Measurements from ENCODE around the gene PEX10.

PEX10 gene

GRCh38 chr1:2418791-2419320 is 6.5 kb upstream of the PEX10 start:
- no peak for DNase-seq

GRCh38 chr1:2417833-2418225 is 5.5 kb upstream of the PEX10 start:
- no peak for DNase-seq

DNA sequence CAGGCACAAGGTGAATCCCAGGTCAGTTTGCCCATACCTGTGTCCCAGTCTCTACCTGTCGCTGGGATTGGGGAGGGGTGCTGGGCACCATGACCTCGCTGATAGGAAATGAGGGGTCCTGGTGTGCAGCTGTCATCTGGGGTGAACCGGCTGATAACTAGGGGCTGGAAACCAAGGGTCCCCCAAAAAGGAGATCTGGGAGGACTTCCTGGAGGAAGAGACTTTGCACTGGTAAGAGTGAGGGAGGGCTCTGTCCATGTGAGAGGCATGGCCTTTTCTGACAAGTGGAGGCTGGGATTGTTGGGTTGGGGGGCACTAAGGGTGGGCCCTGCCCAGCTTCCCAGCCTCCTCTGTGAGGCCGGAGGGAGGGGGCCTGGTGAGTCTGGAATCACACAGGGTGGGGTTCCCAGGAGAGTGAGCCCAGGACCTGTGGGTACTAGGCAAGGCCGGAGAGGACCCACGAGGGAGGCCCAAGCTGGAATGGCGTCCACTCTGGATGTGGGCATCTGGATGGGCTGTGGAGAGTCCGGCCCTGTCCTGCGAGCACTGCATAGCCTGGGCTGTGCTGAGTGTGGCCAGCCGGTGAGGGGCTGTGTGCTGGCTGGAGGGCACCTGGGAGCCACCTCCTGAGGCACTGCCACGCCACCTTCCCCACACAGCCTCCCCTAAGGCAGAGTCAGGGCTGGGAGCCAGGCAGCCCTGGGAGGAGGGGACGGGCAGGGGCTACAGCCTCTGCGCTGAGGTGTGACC is 4.9 kb upstream of the PEX10 start:
- no peak for DNase-seq

DNA sequence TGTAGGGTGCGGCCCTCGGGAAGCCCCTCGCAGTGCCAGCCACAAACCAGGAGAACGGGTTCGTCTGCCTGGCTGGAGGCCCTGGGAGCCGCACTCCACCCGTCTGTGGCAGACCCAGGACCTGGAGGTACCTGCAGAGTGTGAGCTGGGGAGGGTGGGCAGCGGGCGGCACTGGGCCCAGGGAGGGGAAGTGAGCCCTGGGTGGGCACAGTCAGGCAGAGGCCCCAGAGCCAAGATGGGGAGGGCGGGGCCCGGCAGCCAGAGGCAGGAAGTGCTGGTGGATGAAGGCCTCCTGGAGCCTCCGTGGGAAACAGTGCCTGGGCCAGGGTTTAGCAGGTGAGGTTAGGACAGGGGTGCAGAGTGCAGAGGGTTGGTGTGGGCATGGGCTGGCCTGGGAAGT is 4.0 kb upstream of the PEX10 start:
- peak in 1 of 2 donors; percentile 25 for DNase-seq

- peak in 1 of 2 donors; percentile 47 for DNase-seq
Observed at GRCh38 chr1:2415801-2416208, 3.4 kb upstream of the PEX10 start.

- no peak for DNase-seq
Observed at GRCh38 chr1:2415337-2415736, 3.0 kb upstream of the PEX10 start.

GRCh38 chr1:2414297-2414958 is 2.1 kb upstream of the PEX10 start:
- peak; percentile 78 to 83 for DNase-seq

GRCh38 chr1:2413495-2414296 is 1.3 kb upstream of the PEX10 start:
- DNase-seq, result peak; percentile 17 to 22

DNA sequence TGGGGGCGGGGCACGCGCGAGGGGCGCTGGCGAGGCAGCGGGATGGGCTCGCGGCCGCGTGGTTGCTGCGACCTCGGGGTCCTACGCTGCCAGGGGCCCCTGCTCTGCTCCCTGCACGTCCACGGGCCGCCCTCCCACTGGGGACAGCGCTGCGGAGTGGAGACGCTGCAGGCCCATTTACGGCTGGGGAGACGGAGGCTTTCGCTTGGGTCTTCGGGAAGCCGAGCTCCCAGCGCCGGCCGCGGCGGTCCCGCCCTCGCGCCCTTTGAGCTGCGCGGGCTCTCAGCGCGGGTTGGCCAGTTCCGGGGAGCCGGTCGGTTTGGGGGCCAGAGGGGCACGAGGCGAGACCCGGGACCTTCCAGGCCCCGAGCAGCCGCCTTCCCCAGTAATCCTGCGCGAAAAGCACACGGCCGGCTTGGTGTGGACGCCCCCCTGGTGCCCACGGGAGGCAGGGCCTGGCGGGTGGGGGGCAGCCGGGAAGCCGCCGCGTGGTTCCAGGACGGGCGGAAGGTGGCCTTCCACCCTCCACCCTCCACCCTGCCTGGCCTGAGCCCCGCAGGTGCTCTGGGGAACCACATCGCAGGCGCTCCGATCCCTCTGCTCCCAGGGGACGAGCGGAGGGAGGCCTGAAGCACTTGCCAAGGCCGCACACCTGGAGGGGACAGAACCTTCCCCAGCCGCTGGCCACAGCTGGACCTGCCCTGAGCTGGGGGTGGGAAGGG is 570 bp upstream of the PEX10 start:
- DNase-seq, result peak in 1 of 2 donors; percentile 17

- no peak for DNase-seq
Observed at GRCh38 chr1:2411801-2412394, 466 bp downstream of the PEX10 start.

DNA sequence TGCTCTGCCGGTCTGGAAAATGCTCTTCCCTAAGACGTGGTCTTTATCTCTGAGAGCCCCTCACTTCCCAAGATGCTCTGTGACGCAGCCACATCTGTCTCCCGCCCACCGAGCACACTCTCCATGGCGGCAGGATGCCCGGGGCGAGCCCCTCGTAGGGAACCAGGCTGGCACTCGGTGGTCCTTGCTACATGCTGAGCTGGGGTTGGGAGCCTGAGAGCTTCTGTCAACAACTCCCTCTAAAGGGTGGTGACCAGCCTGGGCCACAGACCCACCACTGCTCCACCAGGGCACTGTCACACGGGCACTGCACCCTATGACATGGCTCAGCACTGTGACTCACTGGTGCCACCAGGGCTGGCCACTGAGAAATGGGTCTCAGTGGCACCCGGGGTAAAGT is 2.6 kb downstream of the PEX10 start:
- DNase-seq, result no peak

DNA sequence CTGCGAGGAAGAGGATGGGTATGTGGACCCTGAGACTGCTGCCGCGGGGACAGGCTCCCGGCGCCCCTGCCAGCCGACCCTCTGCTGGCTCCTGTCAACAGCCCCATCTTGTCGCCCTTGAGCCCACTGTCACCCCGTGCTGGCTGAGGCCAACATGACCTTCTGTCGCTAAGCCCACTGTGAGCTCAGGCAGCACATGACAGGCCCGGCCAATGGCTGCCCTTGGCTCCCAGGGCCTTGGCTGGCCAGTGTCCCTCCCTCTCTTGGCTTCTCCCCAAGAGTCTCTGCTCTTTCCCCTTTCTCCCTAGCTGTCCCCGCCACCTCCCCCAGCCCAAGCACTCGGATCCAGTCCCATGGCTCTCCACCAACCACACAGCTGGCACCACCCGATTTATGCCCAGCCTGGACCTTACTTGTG is 3.5 kb downstream of the PEX10 start:
- no peak for DNase-seq

DNA sequence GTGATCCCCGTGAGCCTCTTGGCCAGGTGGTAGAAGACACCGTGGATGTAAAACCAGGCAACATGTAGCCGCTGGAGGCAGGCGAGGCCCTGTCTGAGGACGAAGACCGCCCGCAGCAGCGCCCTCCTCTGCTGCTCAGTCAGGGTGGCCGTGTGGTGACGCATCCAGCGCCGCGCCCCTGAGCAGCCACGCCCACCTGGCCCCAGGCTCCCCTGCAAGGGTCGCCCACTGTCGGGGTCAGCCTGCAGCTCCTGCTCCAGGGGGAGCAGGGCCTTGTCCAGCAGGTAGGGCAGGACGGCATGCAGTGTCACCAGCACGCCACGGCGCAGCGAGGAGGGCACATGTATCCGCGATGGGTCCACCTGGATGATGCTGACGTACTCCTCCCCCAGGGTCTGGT is 3.9 kb downstream of the PEX10 start:
- DNase-seq, result no peak

DNA sequence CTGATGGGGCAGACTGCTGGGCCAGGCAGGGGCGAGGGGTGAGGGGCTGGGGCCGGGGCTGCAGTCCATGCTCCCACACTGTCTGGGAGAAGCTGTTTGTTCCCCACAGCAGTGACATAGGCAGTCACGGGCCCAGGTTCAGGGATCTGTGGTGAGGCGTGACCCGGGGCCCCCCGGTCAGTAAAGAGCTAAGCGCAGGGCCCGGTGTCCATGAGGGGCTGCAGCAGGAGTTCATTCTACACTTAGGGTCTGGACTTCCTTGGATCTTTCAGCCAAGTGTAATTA is 4.4 kb downstream of the PEX10 start:
- no peak for DNase-seq

- no peak for DNase-seq
Observed at GRCh38 chr1:2407166-2407990, 5.0 kb downstream of the PEX10 start.

- DNase-seq, result no peak
Observed at GRCh38 chr1:2406451-2407041, 5.8 kb downstream of the PEX10 start.

DNA sequence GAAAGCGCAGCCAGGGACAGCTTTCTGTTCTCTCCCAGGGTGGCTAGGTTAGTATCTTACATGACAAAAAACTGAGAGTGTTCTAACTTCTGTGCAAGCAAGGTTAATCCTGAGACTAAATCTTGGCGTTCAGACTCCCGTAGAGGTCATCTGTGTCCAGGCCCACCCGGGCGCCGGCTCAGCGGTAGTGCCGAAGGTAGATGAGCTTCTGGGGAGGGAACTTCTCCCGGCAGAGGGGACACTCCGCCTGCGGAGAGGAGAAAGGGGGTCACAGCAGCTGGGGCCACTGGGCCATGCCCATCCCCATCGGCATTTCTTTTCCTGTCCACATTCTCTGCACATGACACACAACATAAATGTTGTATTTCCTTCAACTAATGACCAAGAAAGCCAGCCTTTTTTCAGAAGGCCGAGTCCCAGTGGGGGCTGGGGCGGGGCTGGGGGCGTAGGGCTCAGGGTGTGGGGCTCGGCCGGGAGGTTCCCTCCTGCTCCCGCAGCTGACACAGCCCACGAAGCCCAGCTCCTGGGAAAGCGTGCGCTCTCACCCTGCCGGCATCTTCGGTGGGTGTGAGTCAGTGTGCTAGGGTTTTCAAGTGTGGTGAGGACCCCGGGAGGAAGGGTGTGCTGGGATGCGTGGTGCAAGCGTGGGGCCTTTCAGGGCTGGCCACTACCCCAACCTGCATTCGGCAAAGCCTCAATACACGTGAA is 6.6 kb downstream of the PEX10 start:
- no peak for DNase-seq

DNA sequence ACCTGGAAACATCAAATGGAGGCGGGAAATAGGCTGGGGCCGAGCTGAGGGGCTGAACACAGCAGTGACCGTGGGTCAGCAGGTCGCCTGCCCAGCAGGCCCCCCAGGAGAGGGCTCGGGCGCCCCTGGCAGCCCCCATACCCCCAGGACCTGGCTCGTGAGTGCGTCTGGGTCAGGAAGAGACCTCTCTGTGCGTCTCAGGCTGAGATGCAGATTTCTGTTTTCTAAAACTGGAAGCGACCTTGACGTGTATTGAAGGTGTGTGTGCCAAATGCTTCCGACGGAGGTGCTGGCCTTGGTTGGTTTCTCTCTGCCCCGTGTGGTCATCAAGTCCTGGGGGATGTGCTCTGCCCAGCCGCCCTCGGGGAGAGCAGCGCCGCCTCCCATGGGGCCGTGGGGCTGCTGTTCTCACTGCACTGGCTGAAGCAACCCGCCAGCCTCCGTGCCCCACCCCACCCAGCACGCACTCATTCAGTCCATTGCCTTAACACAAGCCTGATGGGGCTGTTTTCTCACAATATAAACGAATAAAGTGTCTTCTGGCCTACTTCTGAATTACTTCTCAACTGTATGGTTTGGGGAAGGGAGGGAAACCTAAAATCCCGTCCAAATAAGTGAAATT is 7.4 kb downstream of the PEX10 start:
- DNase-seq, result no peak

- no peak for DNase-seq
Observed at GRCh38 chr1:2404142-2404889, 8.0 kb downstream of the PEX10 start.

Data from activated CD4-positive, alpha-beta T cell treated with anti-CD3 and anti-CD28 coated beads for 4 hours (primary cell).